Neural cell (in vitro differentiated cells): ENCODE results near the gene UBE2O.

Source experiments
- CTCF ChIP-seq: fragments of 450-650 bp; IDR thresholded peaks from 2 replicates; pipeline ENCODE4 v1.5.1; 2014; ENCODE audit warnings: antibody characterized with exemption, mild to moderate bottlenecking, moderate library complexity; ENCODE audit not compliant: poor library complexity, severe bottlenecking
- EZH2 ChIP-seq: fragments of 200-600, 300-800 bp; shearing (Covaris generic), sonication (generic); IDR thresholded peaks from 2 replicates; pipeline ENCODE4 v1.6.1; 2014; ENCODE audit warnings: antibody characterized with exemption, low read length, borderline replicate concordance, mild to moderate bottlenecking; ENCODE audit not compliant: insufficient read depth, poor library complexity, severe bottlenecking
- TAF1 ChIP-seq: IDR thresholded peaks from 2 replicates; pipeline ENCODE4 v1.6.1; 2012; ENCODE audit warnings: low read depth

DNA sequence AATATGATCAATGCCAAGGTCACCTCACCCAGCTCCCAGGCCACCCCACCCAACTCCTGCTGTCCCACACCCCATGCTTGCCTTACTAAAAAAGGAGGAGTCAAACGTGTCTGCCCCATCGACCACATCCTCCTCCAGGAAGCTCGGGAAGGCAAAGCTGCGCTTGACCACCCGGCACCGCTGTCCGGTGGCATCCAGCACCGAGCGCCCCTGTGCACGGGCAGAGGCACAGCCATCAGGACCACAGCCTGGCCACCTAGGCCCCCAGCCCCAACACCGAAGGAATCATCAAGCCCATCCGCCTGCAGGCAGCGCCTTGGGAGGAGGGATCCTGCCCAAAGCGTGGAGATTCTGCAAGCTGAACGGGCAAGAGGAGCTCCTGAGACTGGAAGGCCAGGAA, 24.6 kb upstream of the UBE2O start:
- TF ChIP-seq TAF1 (no peak), CTCF (no peak), EZH2 (no peak)
